Endothelial cell of umbilical vein (primary cell): ENCODE measurements around the gene FAM131C. TPM values are rescaled to one million over a fixed set of nuclear protein-coding genes. Genes with fewer than 3 reads are reported as not detected.

Experiments used
- BruUV-seq: library from RNA; stranded (reverse); fragments of 400-500 nt; replicated peaks from 2 replicates; lab custom pipeline; 2021; lab: Mats Ljungman, UMichigan
- CTCF ChIA-PET: fragments of 300-600, 350-600 bp; sonication (Branson Sonifier 250); formaldehyde crosslinking; loops from one replicate; lab custom pipeline; 2021; ENCODE audit warnings: antibody characterized with exemption, inconsistent platforms; lab: Charles Lee
- POLR2A ChIA-PET: fragments of 300-600, 350-600 bp; sonication (Branson Sonifier 250); formaldehyde crosslinking; loops from one replicate; lab custom pipeline; 2021; ENCODE audit warnings: antibody characterized with exemption, inconsistent platforms; lab: Charles Lee
- DNase-seq: peaks from one replicate; pipeline ENCODE4 v3.0.0-alpha.2; 2011; ENCODE audit warnings: low read depth, low spot score
- FAIRE-seq: peaks from 2 replicates; lab custom pipeline; 2011; peaks lifted over from hg19 to GRCh38; lab: Jason Lieb, UNC
- H2AFZ ChIP-seq: 2 replicates; pipeline ENCODE4 v1.6.0; 2012; ENCODE audit warnings: low read depth, low read length, control low read depth, inconsistent platforms
- H3K27ac ChIP-seq: 2 replicates; pipeline ENCODE4 v1.5.1; 2011; ENCODE audit warnings: low read depth, mild to moderate bottlenecking, control low read depth, low read length, moderate library complexity; ENCODE audit not compliant: insufficient read depth
- H3K27me3 ChIP-seq, 2 experiments: 2 replicates each; pipeline versions ENCODE4 v1.6.0 to v1.6.1; 2011; ENCODE audit warnings: low read length in 2 of 2, mixed read lengths in 1 of 2; ENCODE audit not compliant: control insufficient read depth in 2 of 2, insufficient read depth in 2 of 2
- H3K36me3 ChIP-seq, 2 experiments: 2 replicates in 1 of 2; 3 replicates in 1 of 2; pipeline ENCODE4 v1.5.1; 2011; ENCODE audit warnings: low read length in 2 of 2, mild to moderate bottlenecking in 1 of 2, moderate library complexity in 1 of 2; ENCODE audit not compliant: control insufficient read depth in 2 of 2, insufficient read depth in 2 of 2; ENCODE audit errors: extremely low read depth in 1 of 2
- H3K4me1 ChIP-seq: 3 replicates; pipeline ENCODE4 v1.5.1; 2011; ENCODE audit warnings: mild to moderate bottlenecking, low read length; ENCODE audit not compliant: control insufficient read depth, insufficient read depth; ENCODE audit errors: extremely low read depth
- H3K4me2 ChIP-seq: 2 replicates; pipeline ENCODE4 v1.6.1; 2011; ENCODE audit warnings: low read length, control low read depth, mixed read lengths; ENCODE audit not compliant: insufficient read depth
- H3K4me3 ChIP-seq, 3 experiments: fragments of 200-600 bp in 1 of 3; sonication (generic), shearing (Covaris generic) in 1 of 3; replicated peaks in 1 of 3; 2 replicates each; pipeline ENCODE4 v1.5.1; 2011 to 2016; ENCODE audit warnings: control low read depth in 3 of 3, low read length in 3 of 3, mild to moderate bottlenecking in 2 of 3, inconsistent platforms in 1 of 3, low read depth in 1 of 3, moderate library complexity in 1 of 3; ENCODE audit not compliant: insufficient read depth in 1 of 3
- H3K79me2 ChIP-seq: 2 replicates; pipeline ENCODE4 v1.6.0; 2012; ENCODE audit warnings: low read length, inconsistent platforms; ENCODE audit not compliant: control insufficient read depth, insufficient read depth
- H3K9ac ChIP-seq: replicated peaks from 2 replicates; pipeline ENCODE3; 2011; ENCODE audit warnings: low read length, control low read depth; ENCODE audit not compliant: insufficient read depth; ENCODE audit errors: extremely low read depth
- H3K9me1 ChIP-seq: replicated peaks from 3 replicates; pipeline ENCODE4 v1.6.0; 2011; ENCODE audit warnings: mild to moderate bottlenecking, low read length; ENCODE audit not compliant: control insufficient read depth, insufficient read depth; ENCODE audit errors: extremely low read depth
- H3K9me3 ChIP-seq: replicated peaks from 2 replicates; pipeline ENCODE4 v1.5.1; 2012; ENCODE audit warnings: low read length, inconsistent platforms; ENCODE audit not compliant: control insufficient read depth, insufficient read depth
- H4K20me1 ChIP-seq: replicated peaks from 2 replicates; pipeline ENCODE3; 2011; ENCODE audit warnings: mild to moderate bottlenecking, low read length; ENCODE audit not compliant: control insufficient read depth, insufficient read depth; ENCODE audit errors: extremely low read depth
- CTCF ChIP-seq, 2 donors: IDR thresholded peaks; 1 replicate in 1 of 2; 2 replicates in 1 of 2; pipeline ENCODE4 v1.5.1; 2011; ENCODE audit warnings: low read length in 2 of 2, mild to moderate bottlenecking in 2 of 2, moderate library complexity in 2 of 2, control low read depth in 1 of 2, inconsistent platforms in 1 of 2, low read depth in 1 of 2; ENCODE audit not compliant: insufficient read depth in 1 of 2; ENCODE audit errors: extremely low read depth in 1 of 2
- EZH2 ChIP-seq: IDR thresholded peaks from 2 replicates; pipeline ENCODE4 v1.6.1; 2012; ENCODE audit warnings: borderline replicate concordance, low read depth, mild to moderate bottlenecking, moderate library complexity, low read length, inconsistent platforms; ENCODE audit not compliant: severe bottlenecking
- FOS ChIP-seq: IDR thresholded peaks from 2 replicates; pipeline ENCODE4 v1.6.1; 2011; ENCODE audit warnings: mild to moderate bottlenecking, low read length, moderate library complexity, borderline replicate concordance; ENCODE audit not compliant: insufficient read depth
- GATA2 ChIP-seq: IDR thresholded peaks from 2 replicates; pipeline ENCODE4 v1.7.0; 2011; ENCODE audit warnings: low read depth, mild to moderate bottlenecking, moderate library complexity, mixed read lengths, low read length; ENCODE audit not compliant: insufficient read length, insufficient read depth
- JUN ChIP-seq: IDR thresholded peaks from 2 replicates; pipeline ENCODE4 v1.6.1; 2011; ENCODE audit warnings: borderline replicate concordance, low read depth; ENCODE audit not compliant: insufficient read length, insufficient read depth
- MAX ChIP-seq: IDR thresholded peaks from 2 replicates; pipeline ENCODE4 v1.6.1; 2011; ENCODE audit not compliant: insufficient read depth, insufficient read length
- MYC ChIP-seq: IDR thresholded peaks from one replicate; pipeline ENCODE4 v1.6.1; 2011; ENCODE audit warnings: mild to moderate bottlenecking, low read depth, low read length
- POLR2A ChIP-seq: IDR thresholded peaks from 2 replicates; pipeline ENCODE4 v1.6.1; 2012; ENCODE audit warnings: low read depth, mild to moderate bottlenecking, control low read depth, low read length
- POLR2AphosphoS5 ChIP-seq: IDR thresholded peaks from 2 replicates; pipeline ENCODE4 v1.6.1; 2012; ENCODE audit warnings: low read depth, mild to moderate bottlenecking, control low read depth, low read length, moderate library complexity; ENCODE audit not compliant: insufficient read depth
- dilution Hi-C: fragments of 300-500 bp; cut with MboI; formaldehyde crosslinking; loops from one replicate; pipeline ENCODE4 v1.15.0; 2019; ENCODE audit warnings: low sequenced_read_pairs; ENCODE audit not compliant: extremely low pct_ligation_motif_present
- intact Hi-C: fragments of 100-400 bp; cut with micrococcal nuclease; formaldehyde crosslinking; loops from one replicate; pipeline ENCODE4 v1.10.0; 2022
- polyA plus RNA-seq, 4 experiments: library from polyadenylated mRNA; depleted of rRNA in 3 of 4; stranded (reverse) in 3 of 4; unstranded in 1 of 4; fragments of >200 nt; gene quantifications; 2 replicates each; pipeline versions ENCODE4 v1.2.1 to v1.2.3, GENCODE V29; 2011 to 2012; ENCODE audit warnings: missing spikeins in 1 of 4
- total RNA-seq: library from RNA; stranded (reverse); gene quantifications from 2 replicates; pipeline ENCODE4 v1.2.3, GENCODE V29; 2021

FAM131C gene
- total and polyA plus RNA-seq, 2 donors (not counting 3 experiments of a cell fraction or from before 2014, with no cell fraction given): 0.23 TPM; not detected in 1

- H3K4me1 ChIP-seq: no peaks in the 10 kb centered on the region
- no peak for DNase-seq
- H3K4me2 ChIP-seq: no peak overlapping the region
- no peak overlapping the region for H3K4me3 ChIP-seq
- no peaks in the 10 kb centered on the region for H3K79me2 ChIP-seq
- H4K20me1 ChIP-seq: no peaks in the 10 kb centered on the region
- no peak overlapping the region for H2AFZ ChIP-seq
- H3K27me3 ChIP-seq: no peaks in the 10 kb centered on the region
- no peak for FAIRE-seq
- no peak for TF ChIP-seq CTCF (IDR thresholded peaks at IDR 0.05; ENCODE audit: extremely low read depth in 1 of 2, insufficient read depth in 1 of 2, low read depth in 1 of 2, low read length in 2 of 2)
- TF ChIP-seq MYC: no peak
- TF ChIP-seq GATA2: no peak
- TF ChIP-seq MAX: no peak
- TF ChIP-seq EZH2: no peak
- no peak for TF ChIP-seq POLR2A
- TF ChIP-seq JUN: no peak
- TF ChIP-seq POLR2AphosphoS5: no peak
- TF ChIP-seq FOS: no peak
- no TSS peak for BruUV-seq
- ChIA-PET CTCF (interaction anchor here (0.6 to 2.1 kb wide), 7 partner anchors 8 to 69 kb away, joined by 3 to 13 read pairs (median 4); no protein-coding TSS in a partner anchor), POLR2A (no interaction called here)
- peaks cover 0 to under 1% of the 10 kb centered on the region in 2 experiments for H3K36me3 ChIP-seq
- no peak overlapping the region for H3K9ac ChIP-seq
- H3K9me3 ChIP-seq: no peaks in the 10 kb centered on the region
- intact Hi-C loops (no loop called here), dilution Hi-C loops (no loop called here)
- H3K27ac ChIP-seq: no peak overlapping the region
- no peaks in the 10 kb centered on the region for H3K9me1 ChIP-seq
Observed at GRCh38 chr1:16117369-16117768, 43.9 kb upstream of the FAM131C start.
